NCI-H82 (cell line): ENCODE measurements around the gene DCAF4.

Experiments used
- DNase-seq: peaks from one replicate; lab custom pipeline; 2025; lab: John Stamatoyannopoulos, UW

Gene DCAF4

GRCh38 chr14:72926292-72927028 lies at the start of gene DCAF4:
DCAF4 (plus strand) TSS chr14:72926464; CDS start chr14:72937979, 11,515 bp downstream.
- DNase-seq: peak; percentile 98

- no peak for DNase-seq
Observed at GRCh38 chr14:72876710-72877063, 49.6 kb upstream of the DCAF4 start.

GRCh38 chr14:72878746-72879145 lies 47.5 kb upstream of the DCAF4 start:
- no peak for DNase-seq

GRCh38 chr14:72879431-72879830 lies 46.8 kb upstream of the DCAF4 start:
- no peak for DNase-seq

GRCh38 chr14:72880164-72880563 lies 46.1 kb upstream of the DCAF4 start:
- no peak for DNase-seq

GRCh38 chr14:72880820-72881219 lies 45.4 kb upstream of the DCAF4 start:
- no peak for DNase-seq

- no peak for DNase-seq
Observed at GRCh38 chr14:72881543-72881942, 44.7 kb upstream of the DCAF4 start.

GRCh38 chr14:72882047-72882446 lies 44.2 kb upstream of the DCAF4 start:
- no peak for DNase-seq

GRCh38 chr14:72882463-72882862 lies 43.8 kb upstream of the DCAF4 start:
- DNase-seq: no peak

- no peak for DNase-seq
Observed at GRCh38 chr14:72883109-72883508, 43.2 kb upstream of the DCAF4 start.

- no peak for DNase-seq
Observed at GRCh38 chr14:72883961-72884360, 42.3 kb upstream of the DCAF4 start.

- no peak for DNase-seq
Observed at GRCh38 chr14:72884386-72884785, 41.9 kb upstream of the DCAF4 start.

- no peak for DNase-seq
Observed at GRCh38 chr14:72887514-72887913, 38.8 kb upstream of the DCAF4 start.

- no peak for DNase-seq
Observed at GRCh38 chr14:72888192-72888591, 38.1 kb upstream of the DCAF4 start.

- DNase-seq: no peak
Observed at GRCh38 chr14:72888636-72889201, 37.5 kb upstream of the DCAF4 start.

- no peak for DNase-seq
Observed at GRCh38 chr14:72889366-72889765, 36.9 kb upstream of the DCAF4 start.

- no peak for DNase-seq
Observed at GRCh38 chr14:72891666-72892102, 34.6 kb upstream of the DCAF4 start.

- DNase-seq: peak; percentile 17
Observed at GRCh38 chr14:72892103-72892878, 34.0 kb upstream of the DCAF4 start.

- DNase-seq: peak; percentile 68
Observed at GRCh38 chr14:72892879-72893635, 33.2 kb upstream of the DCAF4 start.

- DNase-seq: peak; percentile 96
Observed at GRCh38 chr14:72893636-72894322, 32.5 kb upstream of the DCAF4 start, which contains the start of gene DPF3. DPF3 (minus strand) TSS chr14:72894101; CDS start chr14:72894088, 13 bp downstream.

GRCh38 chr14:72894323-72894622 lies 32.0 kb upstream of the DCAF4 start:
- DNase-seq: no peak
